A549 (cell line): ENCODE data around the gene AAK1.

Experiments used
- BHLHE40 ChIP-seq: IDR thresholded peaks from 2 replicates; pipeline ENCODE4 v1.6.1; 2012; ENCODE audit warnings: low read depth, low read length, inconsistent platforms
- EP300 ChIP-seq, 2 experiments: fragments of >200 bp; sonication (Bioruptor Twin); formaldehyde crosslinking; IDR thresholded peaks; 2 replicates in 1 of 2; 3 replicates in 1 of 2; pipeline ENCODE4 v1.6.1; 2016 to 2017
- JUNB ChIP-seq: fragments of >200 bp; sonication (Bioruptor Twin); formaldehyde crosslinking; IDR thresholded peaks from 2 replicates; pipeline ENCODE4 v1.6.1; 2016
- NR3C1 ChIP-seq: fragments of >200 bp; sonication (Bioruptor Twin); formaldehyde crosslinking; IDR thresholded peaks from 3 replicates; pipeline ENCODE4 v1.6.1; 2017
- POLR2AphosphoS2 ChIP-seq: conservative IDR thresholded peaks from 2 replicates; pipeline ENCODE4 v1.6.1; 2012; ENCODE audit warnings: low read length, improper control_type of control experiment, inconsistent platforms
- RCOR1 ChIP-seq: fragments of 150-350 bp; IDR thresholded peaks from 2 replicates; pipeline ENCODE4 v1.6.1; 2014; ENCODE audit warnings: antibody characterized with exemption, low read length, low read depth
- REST ChIP-seq: fragments of 200-600 bp; sonication (generic); IDR thresholded peaks from 2 replicates; pipeline ENCODE4 v1.6.1; 2016; ENCODE audit warnings: antibody characterized with exemption, mild to moderate bottlenecking, moderate library complexity
- RNF2 ChIP-seq: fragments of 200-600 bp; sonication (generic); IDR thresholded peaks from 2 replicates; pipeline ENCODE4 v1.6.1; 2016; ENCODE audit warnings: low read depth, mild to moderate bottlenecking, antibody characterized with exemption, moderate library complexity, borderline replicate concordance
- ZFP36 ChIP-seq: fragments of 450-650 bp; IDR thresholded peaks from 2 replicates; pipeline ENCODE4 v1.6.1; 2014; ENCODE audit warnings: borderline replicate concordance; ENCODE audit not compliant: partially characterized antibody
- ZNF302 ChIP-seq: fragments of 250-450 bp; sonication (Bioruptor Pico); IDR thresholded peaks from 2 replicates; pipeline ENCODE4 v1.9.0; 2021; ENCODE audit warnings: inconsistent platforms, mild to moderate bottlenecking, moderate library complexity
- TF ChIP-seq, protein P1 (sequence below): fragments of >200 bp; sonication (Bioruptor Twin); formaldehyde crosslinking; IDR thresholded peaks from 3 replicates; pipeline ENCODE4 v1.5.1; 2016
- TF ChIP-seq, protein P2 (sequence below): fragments of >200 bp; sonication (Bioruptor Twin); formaldehyde crosslinking; IDR thresholded peaks from 2 replicates; pipeline ENCODE4 v1.6.1; 2016
- TF ChIP-seq, protein P3 (sequence below): IDR thresholded peaks from 2 replicates; pipeline ENCODE4 v1.6.1; 2012; ENCODE audit warnings: low read depth, borderline replicate concordance

DNA sequence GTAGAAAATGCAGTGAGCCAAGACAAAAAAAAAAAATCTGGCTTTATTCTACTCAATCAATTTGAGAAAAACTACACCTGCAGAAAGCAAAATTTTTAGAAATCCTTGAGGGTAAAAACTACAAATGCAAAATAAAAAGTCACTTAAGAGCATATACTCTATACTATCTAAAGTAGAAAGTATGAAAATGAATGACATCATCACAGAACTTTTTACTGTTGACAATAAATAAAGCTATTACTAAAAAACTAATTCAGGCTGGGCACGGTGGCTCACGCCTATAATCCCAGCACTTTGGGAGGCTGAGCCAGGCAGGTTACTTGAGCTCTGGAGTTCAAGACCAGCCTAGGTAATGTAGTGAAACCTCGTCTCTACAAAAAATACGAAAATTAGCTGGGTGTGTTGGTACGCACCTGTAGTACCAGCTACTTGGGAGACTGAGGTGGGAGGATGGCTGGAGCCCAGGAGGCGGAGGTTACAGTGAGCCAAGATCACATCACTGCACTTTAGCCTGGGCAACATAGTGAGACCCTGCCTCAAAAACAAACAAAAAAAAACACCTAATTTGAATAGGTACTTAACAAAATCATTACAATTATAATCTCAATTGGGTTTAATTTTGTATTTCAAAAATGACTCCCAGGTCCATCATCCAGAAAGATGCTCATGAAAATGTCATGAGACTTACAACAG is 213.9 kb downstream of the AAK1 start:
- TF ChIP-seq NR3C1 (no peak), ZNF302 (no peak), EP300 (IDR thresholded peaks at IDR 0.05) (no peak), ZFP36 (no peak), POLR2AphosphoS2 (no peak), BHLHE40 (no peak), RCOR1 (no peak), JUNB (no peak), RNF2 (no peak), REST (no peak)
- TF ChIP-seq, protein P1, sequence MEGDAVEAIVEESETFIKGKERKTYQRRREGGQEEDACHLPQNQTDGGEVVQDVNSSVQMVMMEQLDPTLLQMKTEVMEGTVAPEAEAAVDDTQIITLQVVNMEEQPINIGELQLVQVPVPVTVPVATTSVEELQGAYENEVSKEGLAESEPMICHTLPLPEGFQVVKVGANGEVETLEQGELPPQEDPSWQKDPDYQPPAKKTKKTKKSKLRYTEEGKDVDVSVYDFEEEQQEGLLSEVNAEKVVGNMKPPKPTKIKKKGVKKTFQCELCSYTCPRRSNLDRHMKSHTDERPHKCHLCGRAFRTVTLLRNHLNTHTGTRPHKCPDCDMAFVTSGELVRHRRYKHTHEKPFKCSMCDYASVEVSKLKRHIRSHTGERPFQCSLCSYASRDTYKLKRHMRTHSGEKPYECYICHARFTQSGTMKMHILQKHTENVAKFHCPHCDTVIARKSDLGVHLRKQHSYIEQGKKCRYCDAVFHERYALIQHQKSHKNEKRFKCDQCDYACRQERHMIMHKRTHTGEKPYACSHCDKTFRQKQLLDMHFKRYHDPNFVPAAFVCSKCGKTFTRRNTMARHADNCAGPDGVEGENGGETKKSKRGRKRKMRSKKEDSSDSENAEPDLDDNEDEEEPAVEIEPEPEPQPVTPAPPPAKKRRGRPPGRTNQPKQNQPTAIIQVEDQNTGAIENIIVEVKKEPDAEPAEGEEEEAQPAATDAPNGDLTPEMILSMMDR, result no peak
- TF ChIP-seq, protein P2, sequence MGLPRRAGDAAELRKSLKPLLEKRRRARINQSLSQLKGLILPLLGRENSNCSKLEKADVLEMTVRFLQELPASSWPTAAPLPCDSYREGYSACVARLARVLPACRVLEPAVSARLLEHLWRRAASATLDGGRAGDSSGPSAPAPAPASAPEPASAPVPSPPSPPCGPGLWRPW, result no peak
- TF ChIP-seq, protein P3, sequence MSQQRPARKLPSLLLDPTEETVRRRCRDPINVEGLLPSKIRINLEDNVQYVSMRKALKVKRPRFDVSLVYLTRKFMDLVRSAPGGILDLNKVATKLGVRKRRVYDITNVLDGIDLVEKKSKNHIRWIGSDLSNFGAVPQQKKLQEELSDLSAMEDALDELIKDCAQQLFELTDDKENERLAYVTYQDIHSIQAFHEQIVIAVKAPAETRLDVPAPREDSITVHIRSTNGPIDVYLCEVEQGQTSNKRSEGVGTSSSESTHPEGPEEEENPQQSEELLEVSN, result no peak
